Measurements from ENCODE around the gene TSKU.

Gene TSKU

DNA sequence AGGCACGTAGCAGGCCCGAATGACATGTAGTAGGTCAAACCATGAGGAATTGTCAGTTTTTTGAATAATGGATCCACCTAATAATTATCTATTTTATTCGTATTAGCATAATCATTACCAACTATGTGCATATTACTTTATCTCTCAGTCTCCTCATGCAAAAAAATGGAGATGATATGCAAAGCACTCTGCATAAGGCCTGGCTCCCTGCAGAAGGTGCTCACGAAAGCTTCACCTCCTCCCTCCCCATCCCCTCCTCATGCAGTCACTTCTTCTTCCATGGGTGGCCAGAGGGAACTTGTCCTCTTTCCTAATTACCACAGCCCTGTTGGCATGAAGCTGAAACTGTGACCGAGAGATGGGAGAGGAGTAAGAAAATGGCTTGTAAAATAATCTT, 20.8 kb upstream of the TSKU start:
- peaks cover 3% of the 10 kb centered on the region for H3K4me1 Mint-ChIP-seq (ENCODE audit: low read depth)
- H3K9me3 Mint-ChIP-seq: no peaks in the 10 kb centered on the region
- H3K36me3 Mint-ChIP-seq (ENCODE audit: low read depth): no peaks in the 10 kb centered on the region
- H3K27me3 Mint-ChIP-seq: no peaks in the 10 kb centered on the region
- H3K27ac Mint-ChIP-seq: no peak overlapping the region
- H3K4me3 Mint-ChIP-seq: no peak overlapping the region
- DNase-seq: no peak

DNA sequence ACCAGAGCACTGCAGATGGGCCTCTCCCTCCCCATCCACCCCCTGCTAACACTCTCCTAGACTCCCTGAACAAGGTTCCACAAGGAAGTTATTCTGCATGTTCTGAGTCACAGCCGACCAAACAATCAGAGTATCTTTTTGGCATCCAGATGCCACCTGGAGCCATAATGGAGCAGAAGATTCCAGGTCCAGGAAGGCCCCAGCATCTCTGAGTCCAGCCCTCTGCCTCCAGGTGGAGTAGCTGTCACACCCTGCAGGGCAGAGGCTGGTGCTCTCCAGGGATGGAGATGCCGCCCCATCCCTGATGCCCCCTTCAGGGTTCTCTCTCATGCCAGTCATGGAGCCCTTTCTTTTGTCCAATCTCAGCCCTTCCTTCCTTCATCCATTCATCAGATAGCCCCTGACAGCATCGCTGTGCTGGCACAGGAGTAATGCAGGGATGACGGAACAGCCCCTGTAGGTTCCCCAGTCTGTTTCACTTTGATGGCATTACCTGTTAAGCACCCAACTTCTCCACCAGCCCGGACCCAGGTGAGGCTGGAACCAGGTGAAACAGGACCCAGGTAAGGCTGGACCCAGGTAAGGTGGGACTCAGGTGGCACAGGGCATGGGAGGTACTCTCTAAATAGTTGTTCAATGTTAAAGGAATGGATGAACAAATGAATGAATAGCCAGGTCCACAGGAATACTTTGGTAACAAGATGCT, 20.1 kb upstream of the TSKU start:
- Mint-ChIP-seq H3K27ac (no peak overlapping the region), H3K4me1 (ENCODE audit: low read depth) (peaks cover 8% of the 10 kb centered on the region), H3K27me3 (no peaks in the 10 kb centered on the region), H3K4me3 (no peak overlapping the region), H3K36me3 (ENCODE audit: low read depth) (no peaks in the 10 kb centered on the region), H3K9me3 (no peaks in the 10 kb centered on the region)
- no peak for DNase-seq

DNA sequence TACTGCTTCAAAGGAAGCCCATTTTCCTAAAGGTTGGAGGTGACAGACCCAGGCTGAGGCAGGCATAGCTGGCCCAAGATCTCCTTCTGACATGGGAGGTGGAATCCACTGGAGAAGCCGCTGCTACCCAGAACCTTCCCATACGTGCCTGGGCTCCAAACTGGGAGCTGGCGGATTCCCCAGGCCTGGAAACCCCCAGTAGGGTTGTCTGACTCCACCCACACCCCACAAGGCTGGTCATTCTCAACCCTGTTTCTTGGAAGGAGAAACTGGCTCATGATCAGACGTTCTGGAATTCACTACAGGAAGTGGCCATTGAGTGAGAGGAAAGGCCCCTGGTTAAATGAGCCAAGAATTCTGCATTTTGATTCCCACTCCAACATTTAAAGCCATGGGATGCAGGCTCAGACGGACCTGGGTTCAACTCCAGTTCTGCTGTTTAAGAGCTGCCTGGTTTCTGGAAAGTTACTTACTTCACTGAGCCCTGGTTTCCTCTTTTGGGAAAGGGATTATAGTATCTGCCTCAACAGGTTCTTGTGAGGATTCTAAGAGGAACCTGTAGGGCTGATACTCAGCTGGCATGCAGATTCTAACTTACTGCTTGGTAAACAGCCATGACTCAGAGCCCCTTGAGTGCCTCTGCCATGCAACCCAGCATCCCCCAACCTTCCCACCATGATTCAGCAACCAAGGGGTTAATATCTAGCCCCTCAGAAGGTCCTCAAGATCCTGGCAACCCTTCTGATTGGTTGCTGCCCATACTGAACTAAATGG, 19.4 kb upstream of the TSKU start:
- Mint-ChIP-seq H3K27ac (no peak overlapping the region), H3K36me3 (ENCODE audit: low read depth) (no peaks in the 10 kb centered on the region), H3K4me3 (no peak overlapping the region), H3K9me3 (no peaks in the 10 kb centered on the region), H3K4me1 (ENCODE audit: low read depth) (peaks cover 15% of the 10 kb centered on the region), H3K27me3 (no peaks in the 10 kb centered on the region)
- no peak for DNase-seq

GRCh38 chr11:76764941-76765665, 18.1 kb upstream of the TSKU start:
- H3K4me1 Mint-ChIP-seq (ENCODE audit: low read depth): peaks cover 17% of the 10 kb centered on the region
- H3K9me3 Mint-ChIP-seq: no peaks in the 10 kb centered on the region
- no peaks in the 10 kb centered on the region for H3K36me3 Mint-ChIP-seq (ENCODE audit: low read depth)
- no peaks in the 10 kb centered on the region for H3K27me3 Mint-ChIP-seq
- no peak for DNase-seq
- no peak overlapping the region for H3K4me3 Mint-ChIP-seq
- no peak overlapping the region for H3K27ac Mint-ChIP-seq

- Mint-ChIP-seq H3K36me3 (ENCODE audit: low read depth) (no peaks in the 10 kb centered on the region), H3K9me3 (no peaks in the 10 kb centered on the region), H3K27ac (no peak overlapping the region), H3K4me1 (ENCODE audit: low read depth) (peaks cover 17% of the 10 kb centered on the region), H3K4me3 (no peak overlapping the region), H3K27me3 (no peaks in the 10 kb centered on the region)
- DNase-seq: no peak
These were observed 17.2 kb upstream of the TSKU start for GRCh38 chr11:76765863-76766350.

GRCh38 chr11:76766521-76766920, 16.6 kb upstream of the TSKU start:
- Mint-ChIP-seq H3K27me3 (no peaks in the 10 kb centered on the region), H3K27ac (no peak overlapping the region), H3K36me3 (ENCODE audit: low read depth) (no peaks in the 10 kb centered on the region), H3K4me3 (no peak overlapping the region), H3K4me1 (ENCODE audit: low read depth) (peaks cover 17% of the 10 kb centered on the region), H3K9me3 (no peaks in the 10 kb centered on the region)
- no peak for DNase-seq

- Mint-ChIP-seq H3K27ac (no peak overlapping the region), H3K4me3 (no peak overlapping the region), H3K9me3 (no peaks in the 10 kb centered on the region), H3K36me3 (ENCODE audit: low read depth) (no peaks in the 10 kb centered on the region), H3K27me3 (no peaks in the 10 kb centered on the region), H3K4me1 (ENCODE audit: low read depth) (peaks cover 17% of the 10 kb centered on the region)
- DNase-seq: no peak
These were observed 15.5 kb upstream of the TSKU start for GRCh38 chr11:76767659-76768058.

GRCh38 chr11:76768088-76768908, 14.9 kb upstream of the TSKU start:
- no peaks in the 10 kb centered on the region for H3K36me3 Mint-ChIP-seq (ENCODE audit: low read depth)

GRCh38 chr11:76768909-76769560, 14.1 kb upstream of the TSKU start:
- Mint-ChIP-seq H3K4me1 (ENCODE audit: low read depth) (peaks cover 17% of the 10 kb centered on the region), H3K27ac (peak overlapping the region; percentile 31), H3K36me3 (ENCODE audit: low read depth) (no peaks in the 10 kb centered on the region), H3K4me3 (no peak overlapping the region), H3K27me3 (no peaks in the 10 kb centered on the region), H3K9me3 (no peaks in the 10 kb centered on the region)
- DNase-seq: no peak

More at GRCh38 chr11:76768088-76768908, 14.9 kb upstream of the TSKU start:
- Mint-ChIP-seq H3K9me3 (no peaks in the 10 kb centered on the region), H3K4me1 (ENCODE audit: low read depth) (peaks cover 17% of the 10 kb centered on the region), H3K4me3 (no peak overlapping the region), H3K27ac (peak overlapping the region; percentile 31), H3K27me3 (no peaks in the 10 kb centered on the region)
- no peak for DNase-seq

- Mint-ChIP-seq H3K27ac (no peak overlapping the region), H3K4me1 (ENCODE audit: low read depth) (peaks cover 17% of the 10 kb centered on the region), H3K4me3 (no peak overlapping the region), H3K9me3 (no peaks in the 10 kb centered on the region), H3K27me3 (no peaks in the 10 kb centered on the region), H3K36me3 (ENCODE audit: low read depth) (no peaks in the 10 kb centered on the region)
- no peak for DNase-seq
These were observed 13.2 kb upstream of the TSKU start for GRCh38 chr11:76769645-76770586.

DNA sequence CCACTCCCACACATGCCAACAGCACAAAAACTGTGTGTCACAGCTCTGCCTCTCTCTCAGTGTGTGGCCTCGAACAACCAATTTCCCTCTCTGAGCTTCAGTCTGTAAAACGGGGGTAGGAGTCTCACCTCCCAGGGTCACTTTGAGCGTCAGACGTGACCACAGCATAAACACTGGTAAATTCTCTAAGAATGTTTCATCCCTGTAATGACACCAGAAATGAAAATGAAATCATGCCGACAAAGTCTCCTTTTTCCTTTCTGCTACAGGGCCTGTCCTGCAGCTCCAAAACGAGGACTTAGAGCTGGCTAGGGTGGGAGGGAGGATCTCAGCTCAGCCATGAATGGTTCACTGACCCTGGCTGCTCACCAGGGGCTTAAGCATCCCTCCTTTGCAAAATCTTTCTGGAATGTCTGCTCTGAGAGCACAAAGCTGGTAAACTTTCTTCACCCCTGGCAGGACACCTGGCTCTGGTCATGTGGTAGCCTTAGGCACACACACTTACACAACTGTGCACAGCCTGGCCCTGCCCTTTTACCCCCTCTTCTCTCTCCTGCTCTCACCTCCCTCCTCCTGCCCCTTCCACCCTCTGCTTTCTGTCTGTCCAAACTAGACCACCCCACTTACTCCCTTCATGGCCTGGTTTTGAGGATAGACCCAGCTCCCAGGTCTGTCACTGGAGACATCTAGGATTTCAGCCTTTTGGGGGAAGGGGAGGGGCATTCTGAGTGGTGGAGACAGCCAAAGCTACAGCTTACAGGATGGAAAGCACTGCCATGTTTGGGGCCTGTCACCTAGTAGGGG, 12.3 kb upstream of the TSKU start:
- Mint-ChIP-seq H3K4me1 (ENCODE audit: low read depth) (peaks cover 17% of the 10 kb centered on the region), H3K4me3 (no peak overlapping the region), H3K27ac (no peak overlapping the region), H3K36me3 (ENCODE audit: low read depth) (no peaks in the 10 kb centered on the region), H3K27me3 (no peaks in the 10 kb centered on the region), H3K9me3 (no peaks in the 10 kb centered on the region)
- DNase-seq: no peak

DNA sequence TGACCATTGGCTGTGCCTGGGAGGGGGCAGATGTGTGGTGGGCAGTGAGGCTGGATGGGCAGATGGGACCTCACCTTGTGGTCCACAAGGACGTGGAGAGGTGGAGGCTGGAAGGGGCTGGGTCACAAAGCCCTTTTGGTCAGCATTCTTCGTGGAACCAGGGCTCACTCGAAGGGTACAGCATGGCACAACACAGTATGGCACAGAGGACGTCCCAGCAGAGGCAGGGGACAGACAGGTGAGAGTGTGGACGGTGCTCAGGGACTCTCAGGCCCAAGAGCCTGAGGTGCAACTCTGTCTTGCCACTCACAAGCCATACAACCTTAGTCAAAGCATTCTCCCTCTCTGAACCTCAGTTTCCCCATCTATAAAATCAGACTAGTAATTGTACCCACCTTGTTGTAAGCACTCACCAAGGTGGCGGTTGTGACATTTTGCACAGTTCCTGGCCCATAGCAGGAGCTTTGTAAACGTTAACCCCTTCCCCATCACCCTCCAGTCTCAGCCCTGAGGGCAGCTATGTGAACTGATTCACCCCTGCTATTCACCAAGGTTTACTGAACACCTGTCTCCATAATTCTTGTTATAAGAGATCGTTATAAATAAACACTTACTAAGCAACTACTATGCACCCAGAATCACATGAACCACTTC, 11.6 kb upstream of the TSKU start:
- Mint-ChIP-seq H3K9me3 (peaks cover 2% of the 10 kb centered on the region), H3K36me3 (ENCODE audit: low read depth) (no peaks in the 10 kb centered on the region), H3K27ac (no peak overlapping the region), H3K4me3 (no peak overlapping the region), H3K4me1 (ENCODE audit: low read depth) (peaks cover 17% of the 10 kb centered on the region), H3K27me3 (peaks cover 2% of the 10 kb centered on the region)
- DNase-seq: no peak

Measured in activated T-cell treated with anti-CD3 and anti-CD28 coated beads, Interleukin-2, amount 50 U/mL, for 24 hours (primary cell).